H9 (cell line): Measurements from ENCODE around the gene SGTA. TPM values are rescaled to one million over a fixed set of nuclear protein-coding genes. Genes with fewer than 3 reads are reported as not detected.

Experiments
- DNase-seq: peaks from one replicate; pipeline ENCODE4 v3.0.0-alpha.2; 2017
- H2AFZ ChIP-seq: one replicate; pipeline ENCODE4 v1.6.1; 2013; ENCODE audit warnings: mild to moderate bottlenecking, low read length, control low read depth, moderate library complexity
- H2AK5ac ChIP-seq: 2 replicates; pipeline ENCODE4 v1.6.1; 2013; ENCODE audit warnings: low read length, control low read depth, mixed read lengths; ENCODE audit not compliant: insufficient read length
- H2BK120ac ChIP-seq: one replicate; pipeline ENCODE4 v1.6.1; 2013; ENCODE audit warnings: low read depth, mild to moderate bottlenecking, low read length, control low read depth, inconsistent platforms; ENCODE audit not compliant: poor library complexity, severe bottlenecking
- H2BK12ac ChIP-seq: 2 replicates; pipeline ENCODE4 v1.6.1; 2013; ENCODE audit warnings: low read length, control low read depth, mixed read lengths, low read depth; ENCODE audit not compliant: insufficient read length
- H2BK15ac ChIP-seq: 2 replicates; pipeline ENCODE4 v1.6.1; 2013; ENCODE audit warnings: low read depth, low read length, control low read depth
- H2BK20ac ChIP-seq: one replicate; pipeline ENCODE4 v1.6.1; 2013; ENCODE audit warnings: low read depth, mild to moderate bottlenecking, low read length, control low read depth, inconsistent platforms; ENCODE audit not compliant: poor library complexity, severe bottlenecking
- H2BK5ac ChIP-seq: 2 replicates; pipeline ENCODE4 v1.6.1; 2013; ENCODE audit warnings: low read length, control low read depth, mixed read lengths; ENCODE audit not compliant: insufficient read length
- H3K14ac ChIP-seq: 2 replicates; pipeline ENCODE4 v1.6.1; 2013; ENCODE audit warnings: low read length, control low read depth; ENCODE audit not compliant: insufficient read depth
- H3K18ac ChIP-seq: 2 replicates; pipeline ENCODE4 v1.6.1; 2013; ENCODE audit warnings: low read depth, mild to moderate bottlenecking, mixed read lengths, low read length, control low read depth; ENCODE audit not compliant: insufficient read length
- H3K23ac ChIP-seq: 2 replicates; pipeline ENCODE4 v1.6.1; 2013; ENCODE audit warnings: low read length, control low read depth, mixed read lengths, low read depth; ENCODE audit not compliant: insufficient read length
- H3K23me2 ChIP-seq: 2 replicates; pipeline ENCODE4 v1.6.1; 2013; ENCODE audit warnings: low read depth, mild to moderate bottlenecking, mixed read lengths, low read length, control low read depth; ENCODE audit not compliant: insufficient read length, poor library complexity, severe bottlenecking
- H3K27ac ChIP-seq: 2 replicates; pipeline ENCODE4 v1.5.1; 2013; ENCODE audit warnings: low read length, control low read depth, mixed read lengths, low read depth; ENCODE audit not compliant: insufficient read length
- H3K27me3 ChIP-seq: 2 replicates; pipeline ENCODE4 v1.6.1; 2013; ENCODE audit warnings: low read length, control low read depth, inconsistent platforms; ENCODE audit not compliant: insufficient read depth
- H3K4ac ChIP-seq: 2 replicates; pipeline ENCODE4 v1.6.1; 2013; ENCODE audit warnings: low read depth, mild to moderate bottlenecking, control low read depth, inconsistent platforms, low read length, moderate library complexity
- H3K4me1 ChIP-seq: 2 replicates; pipeline ENCODE4 v1.6.1; 2013; ENCODE audit warnings: low read length, control low read depth, inconsistent platforms; ENCODE audit not compliant: insufficient read depth
- H3K4me2 ChIP-seq: 2 replicates; pipeline ENCODE4 v1.6.1; 2013; ENCODE audit warnings: low read length, control low read depth, mixed read lengths; ENCODE audit not compliant: insufficient read length, insufficient read depth
- H3K56ac ChIP-seq: 2 replicates; pipeline ENCODE4 v1.6.1; 2013; ENCODE audit warnings: low read depth, mild to moderate bottlenecking, mixed read lengths, low read length, control low read depth; ENCODE audit not compliant: insufficient read length
- H3K79me1 ChIP-seq: 2 replicates; pipeline ENCODE4 v1.6.1; 2013; ENCODE audit warnings: low read depth, mild to moderate bottlenecking, moderate library complexity, low read length, control low read depth, inconsistent platforms; ENCODE audit not compliant: insufficient read depth, poor library complexity, severe bottlenecking
- H3K79me2 ChIP-seq: 2 replicates; pipeline ENCODE4 v1.6.1; 2013; ENCODE audit warnings: low read length, control low read depth, inconsistent platforms; ENCODE audit not compliant: insufficient read depth
- H3K9ac ChIP-seq: 2 replicates; pipeline ENCODE4 v1.6.1; 2013; ENCODE audit warnings: low read length, control low read depth, mixed read lengths; ENCODE audit not compliant: insufficient read length; ENCODE audit errors: extremely low read depth
- H3K9me3 ChIP-seq: one replicate; pipeline ENCODE4 v1.6.1; 2013; ENCODE audit warnings: low read depth, low read length, inconsistent platforms; ENCODE audit not compliant: control insufficient read depth
- H3T11ph ChIP-seq: one replicate; pipeline ENCODE4 v1.6.1; 2013; ENCODE audit warnings: mild to moderate bottlenecking, low read length, control low read depth, inconsistent platforms
- H4K20me1 ChIP-seq: one replicate; pipeline ENCODE4 v1.6.1; 2013; ENCODE audit not compliant: control insufficient read depth, insufficient read length, insufficient read depth
- H4K5ac ChIP-seq: 2 replicates; pipeline ENCODE4 v1.6.1; 2013; ENCODE audit warnings: low read depth, mild to moderate bottlenecking, mixed read lengths, low read length, control low read depth; ENCODE audit not compliant: insufficient read length
- H4K8ac ChIP-seq: replicated peaks from 2 replicates; pipeline ENCODE4 v1.6.1; 2013; ENCODE audit warnings: low read length, control low read depth, mixed read lengths, low read depth; ENCODE audit not compliant: insufficient read length
- H4K91ac ChIP-seq: 2 replicates; pipeline ENCODE4 v1.6.1; 2013; ENCODE audit warnings: low read depth, mild to moderate bottlenecking, moderate library complexity, mixed read lengths, low read length, control low read depth; ENCODE audit not compliant: insufficient read length
- H3K27ac Mint-ChIP-seq, 3 experiments: 2 replicates in 2 of 3; 3 replicates in 1 of 3; pipeline ENCODE4 v1.8.0; 2020 to 2021; ENCODE audit warnings: mixed read lengths in 3 of 3, mild to moderate bottlenecking in 1 of 3, moderate library complexity in 1 of 3
- H3K27me3 Mint-ChIP-seq: 2 replicates; pipeline ENCODE4 v1.8.0; 2021; ENCODE audit warnings: low read depth, mild to moderate bottlenecking, moderate library complexity, mixed read lengths
- H3K36me3 Mint-ChIP-seq, 3 experiments: 2 replicates in 2 of 3; 3 replicates in 1 of 3; pipeline ENCODE4 v1.8.0; 2020 to 2021; ENCODE audit warnings: low read depth in 3 of 3, mixed read lengths in 3 of 3; ENCODE audit not compliant: insufficient read depth in 1 of 3
- H3K4me1 Mint-ChIP-seq, 2 experiments: 2 replicates each; pipeline ENCODE4 v1.8.0; 2020; ENCODE audit warnings: mixed read lengths in 2 of 2
- H3K4me3 Mint-ChIP-seq, 2 experiments: 2 replicates in 1 of 2; 3 replicates in 1 of 2; pipeline ENCODE4 v1.8.0; 2020 to 2021; ENCODE audit warnings: mild to moderate bottlenecking in 2 of 2, mixed read lengths in 2 of 2, moderate library complexity in 1 of 2
- H3K9me3 Mint-ChIP-seq, 2 experiments: 2 replicates in 1 of 2; 3 replicates in 1 of 2; pipeline ENCODE4 v1.8.0; 2020; ENCODE audit warnings: mild to moderate bottlenecking in 2 of 2, mixed read lengths in 2 of 2, moderate library complexity in 1 of 2
- CTCF ChIP-seq: fragments of 200-600 bp; sonication (generic); conservative IDR thresholded peaks from 3 replicates; pipeline ENCODE4 v1.8.0; 2021; ENCODE audit warnings: antibody characterized with exemption, mild to moderate bottlenecking
- WGBS: extraction: QIAGEN DNeasy Blood & Tissue Kit; methylation state at CpG from one replicate; pipeline ENCODE4 v1.1.7; 2013; ENCODE audit warnings: missing lambda C conversion rate, low lambda C conversion rate, mixed read lengths; ENCODE audit not compliant: insufficient read length; ENCODE audit errors: extremely low coverage; 5-methylcytosine and 5-hydroxymethylcytosine counted together
- total RNA-seq: library from RNA; stranded (reverse); gene quantifications from 2 replicates; pipeline ENCODE4 v1.2.1, GENCODE V29; 2021

Gene SGTA
- total RNA-seq, 1 experiment from 2014 or later, result 102 TPM

DNA sequence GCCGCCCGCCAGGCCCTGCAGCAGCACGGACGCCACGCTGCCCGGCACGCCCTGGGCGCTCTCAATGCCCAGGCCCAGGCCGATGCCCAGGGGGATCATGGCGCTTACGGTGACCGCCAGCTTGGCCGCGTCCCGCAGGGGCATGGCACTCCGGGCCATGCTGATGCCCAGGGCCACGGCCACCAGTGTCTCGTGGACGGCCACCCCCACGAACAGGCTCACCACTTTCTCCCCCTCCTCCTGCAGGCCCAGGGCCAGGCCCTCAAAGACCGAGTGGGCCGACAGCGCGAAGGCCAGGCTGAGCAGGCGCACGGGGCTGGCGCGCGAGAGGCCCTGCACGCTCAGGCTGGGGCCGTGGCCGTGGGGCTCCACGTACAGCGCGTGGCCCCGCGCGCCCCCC is 50.2 kb downstream of the SGTA start:
- H2BK20ac ChIP-seq, result no peak overlapping the region
- Mint-ChIP-seq H3K4me1 (peaks cover 0 to under 1% of the 10 kb centered on the region in 2 experiments; a peak in 1 of 4 replicates), H3K9me3 (no peaks in the 10 kb centered on the region; a peak in 1 of 5 replicates), H3K4me3 (no peak overlapping the region), H3K27ac (no peak overlapping the region), H3K27me3 (peaks cover 5% of the 10 kb centered on the region), H3K36me3 (peaks cover 31 to 45% (median 37%) of the 10 kb centered on the region in 3 experiments)
- H3K56ac ChIP-seq, result no peak overlapping the region
- H2AFZ ChIP-seq, result no peak overlapping the region
- no peak for DNase-seq
- H3K27me3 ChIP-seq, result no peaks in the 10 kb centered on the region
- H3K14ac ChIP-seq, result no peak overlapping the region
- H3K4me2 ChIP-seq, result no peak overlapping the region
- no peak overlapping the region for H4K91ac ChIP-seq
- H3K4ac ChIP-seq, result no peak overlapping the region
- H3K9ac ChIP-seq, result no peak overlapping the region
- H2BK15ac ChIP-seq, result no peak overlapping the region
- H3K79me2 ChIP-seq, result no peaks in the 10 kb centered on the region
- H3K27ac ChIP-seq, result no peak overlapping the region
- H2BK120ac ChIP-seq, result no peak overlapping the region
- H2BK12ac ChIP-seq, result no peak overlapping the region
- H3K4me1 ChIP-seq, result no peaks in the 10 kb centered on the region
- H2AK5ac ChIP-seq, result no peak overlapping the region
- H4K20me1 ChIP-seq, result no peaks in the 10 kb centered on the region
- no peaks in the 10 kb centered on the region for H3K23me2 ChIP-seq
- no peak for TF ChIP-seq CTCF
- no peaks in the 10 kb centered on the region for H3K9me3 ChIP-seq
- H4K8ac ChIP-seq, result no peak overlapping the region
- H2BK5ac ChIP-seq, result no peak overlapping the region
- no peak overlapping the region for H3T11ph ChIP-seq
- WGBS, result no CpG with 5 or more reads among the region's 38 CpGs
- H3K23ac ChIP-seq, result no peak overlapping the region
- no peak overlapping the region for H4K5ac ChIP-seq
- no peaks in the 10 kb centered on the region for H3K79me1 ChIP-seq
- no peak overlapping the region for H3K18ac ChIP-seq
